Uterus (tissue), 4 donors: ENCODE results near the gene TCAP. TPM values are rescaled to one million over a fixed set of nuclear protein-coding genes. Genes with fewer than 3 reads are reported as not detected.

Experiments used
- DNase-seq, 2 donors: peaks; one replicate each; pipeline ENCODE4 v3.0.0-alpha.2; 2019 to 2020
- H3K27ac ChIP-seq, 2 donors: fragments of 200-600 bp; sonication (generic); 1 replicate in 1 of 2; 2 replicates in 1 of 2; pipeline ENCODE4 v1.5.1; 2016 to 2018
- H3K27me3 ChIP-seq, 2 donors: fragments of 200-600 bp; sonication (generic); one replicate each; pipeline ENCODE4 v1.5.1; 2018 to 2019; ENCODE audit warnings: control low read depth in 1 of 2
- H3K36me3 ChIP-seq, 2 donors: fragments of 200-600 bp; sonication (generic); one replicate each; pipeline ENCODE4 v1.5.1; 2019; ENCODE audit warnings: control low read depth in 1 of 2
- H3K4me1 ChIP-seq, 2 donors: fragments of 200-600 bp; sonication (generic); one replicate each; pipeline ENCODE4 v1.5.1; 2018 to 2019; ENCODE audit warnings: control low read depth in 1 of 2
- H3K4me3 ChIP-seq, 2 donors: fragments of 200-600 bp; sonication (generic); 1 replicate in 1 of 2; 2 replicates in 1 of 2; pipeline ENCODE4 v1.5.1; 2018 to 2019; ENCODE audit warnings: mild to moderate bottlenecking in 1 of 2
- H3K9me3 ChIP-seq, 2 donors: fragments of 200-600 bp; sonication (generic); one replicate each; pipeline ENCODE4 v1.5.1; 2019; ENCODE audit warnings: control low read depth in 1 of 2
- POLR2A ChIP-seq, 2 donors: fragments of 450-650 bp; IDR thresholded peaks; one replicate each; pipeline ENCODE4 v1.6.1; 2016; ENCODE audit warnings: antibody characterized with exemption in 2 of 2, mild to moderate bottlenecking in 1 of 2, moderate library complexity in 1 of 2
- intact Hi-C: fragments of 100-400 bp; cut with DNase I; formaldehyde crosslinking; loops from one replicate; pipeline ENCODE4 v1.15.1; 2023; ENCODE audit warnings: low total_unique reads
- total RNA-seq, 4 donors: library from RNA; depleted of rRNA in 3 of 4; stranded (reverse); fragments of >200 nt in 3 of 4; gene quantifications; one replicate each; pipeline versions ENCODE4 v1.1.0 to v1.2.4, GENCODE V29; 2014 to 2023
- TF ChIP-seq, protein P1 (sequence below), 4 experiments: fragments of 200-600 bp in 2 of 4; fragments of 450-650 bp in 2 of 4; sonication (generic) in 2 of 4; IDR thresholded peaks; one replicate each; pipeline ENCODE4 v1.5.1; 2016 to 2019; ENCODE audit warnings: antibody characterized with exemption in 4 of 4, mild to moderate bottlenecking in 2 of 4, moderate library complexity in 1 of 4
- donor health status: DM: yes; HTN: yes; CAD: no.

The TCAP gene
- total RNA-seq, 4 donors from 2014 or later: 0.28 to 2.2 TPM; not detected in 2

DNA sequence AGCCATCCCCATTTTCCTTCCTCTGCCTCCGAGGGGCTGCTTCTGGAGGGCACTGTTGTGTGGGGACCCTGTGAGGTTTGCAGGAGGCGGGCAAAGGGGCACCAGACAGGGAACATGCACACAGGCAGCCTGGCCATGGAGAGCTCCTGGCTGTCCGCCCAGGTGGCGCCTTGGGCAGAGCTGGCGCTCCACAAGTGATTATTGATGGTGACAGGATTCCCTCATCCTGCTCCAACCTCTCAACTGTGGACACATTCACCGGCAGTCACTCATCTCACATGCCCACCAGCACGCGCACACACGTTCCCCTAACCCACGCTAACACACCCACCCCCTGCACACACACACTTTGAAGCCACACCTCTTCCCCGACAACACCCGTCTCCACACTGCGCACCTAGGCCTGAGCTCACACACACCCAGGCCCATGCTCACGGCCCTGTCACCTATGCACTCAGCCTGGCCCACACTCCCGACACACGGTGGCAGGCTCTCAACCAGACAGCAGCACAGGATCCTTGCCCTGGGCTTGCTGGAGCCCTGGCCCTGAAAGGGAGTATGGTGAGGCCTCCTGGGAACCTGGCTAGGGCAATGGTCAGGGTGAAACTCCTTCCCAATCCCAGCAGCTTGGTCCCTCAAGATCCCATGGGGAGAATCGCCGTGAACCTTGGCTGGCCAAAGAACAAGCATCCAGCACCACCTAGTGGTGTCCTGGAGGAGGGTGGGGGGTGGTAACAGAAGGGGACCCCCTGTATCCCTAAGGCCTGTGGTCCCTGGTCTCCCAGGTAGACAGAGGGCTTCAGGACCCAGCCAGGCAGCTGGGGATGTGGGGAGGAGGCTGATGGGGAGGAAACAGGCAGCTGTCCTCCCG is 6.7 kb downstream of the TCAP start:
- Histone ChIP-seq H3K4me1 (peaks cover 0 to 19% of the 10 kb centered on the region in 2 donors), H3K27ac (no peak overlapping the region), H3K27me3 (peaks cover 25 to 29% of the 10 kb centered on the region in 2 donors), H3K4me3 (no peak overlapping the region), H3K36me3 (no peaks in the 10 kb centered on the region), H3K9me3 (no peaks in the 10 kb centered on the region)
- intact Hi-C loops: no loop called here
- TF ChIP-seq POLR2A (IDR thresholded peaks at IDR 0.05): no peak
- TF ChIP-seq, protein P1, sequence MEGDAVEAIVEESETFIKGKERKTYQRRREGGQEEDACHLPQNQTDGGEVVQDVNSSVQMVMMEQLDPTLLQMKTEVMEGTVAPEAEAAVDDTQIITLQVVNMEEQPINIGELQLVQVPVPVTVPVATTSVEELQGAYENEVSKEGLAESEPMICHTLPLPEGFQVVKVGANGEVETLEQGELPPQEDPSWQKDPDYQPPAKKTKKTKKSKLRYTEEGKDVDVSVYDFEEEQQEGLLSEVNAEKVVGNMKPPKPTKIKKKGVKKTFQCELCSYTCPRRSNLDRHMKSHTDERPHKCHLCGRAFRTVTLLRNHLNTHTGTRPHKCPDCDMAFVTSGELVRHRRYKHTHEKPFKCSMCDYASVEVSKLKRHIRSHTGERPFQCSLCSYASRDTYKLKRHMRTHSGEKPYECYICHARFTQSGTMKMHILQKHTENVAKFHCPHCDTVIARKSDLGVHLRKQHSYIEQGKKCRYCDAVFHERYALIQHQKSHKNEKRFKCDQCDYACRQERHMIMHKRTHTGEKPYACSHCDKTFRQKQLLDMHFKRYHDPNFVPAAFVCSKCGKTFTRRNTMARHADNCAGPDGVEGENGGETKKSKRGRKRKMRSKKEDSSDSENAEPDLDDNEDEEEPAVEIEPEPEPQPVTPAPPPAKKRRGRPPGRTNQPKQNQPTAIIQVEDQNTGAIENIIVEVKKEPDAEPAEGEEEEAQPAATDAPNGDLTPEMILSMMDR (IDR thresholded peaks at IDR 0.05): peak; percentile 18 to 49 (median 38)
- DNase-seq: no peak

DNA sequence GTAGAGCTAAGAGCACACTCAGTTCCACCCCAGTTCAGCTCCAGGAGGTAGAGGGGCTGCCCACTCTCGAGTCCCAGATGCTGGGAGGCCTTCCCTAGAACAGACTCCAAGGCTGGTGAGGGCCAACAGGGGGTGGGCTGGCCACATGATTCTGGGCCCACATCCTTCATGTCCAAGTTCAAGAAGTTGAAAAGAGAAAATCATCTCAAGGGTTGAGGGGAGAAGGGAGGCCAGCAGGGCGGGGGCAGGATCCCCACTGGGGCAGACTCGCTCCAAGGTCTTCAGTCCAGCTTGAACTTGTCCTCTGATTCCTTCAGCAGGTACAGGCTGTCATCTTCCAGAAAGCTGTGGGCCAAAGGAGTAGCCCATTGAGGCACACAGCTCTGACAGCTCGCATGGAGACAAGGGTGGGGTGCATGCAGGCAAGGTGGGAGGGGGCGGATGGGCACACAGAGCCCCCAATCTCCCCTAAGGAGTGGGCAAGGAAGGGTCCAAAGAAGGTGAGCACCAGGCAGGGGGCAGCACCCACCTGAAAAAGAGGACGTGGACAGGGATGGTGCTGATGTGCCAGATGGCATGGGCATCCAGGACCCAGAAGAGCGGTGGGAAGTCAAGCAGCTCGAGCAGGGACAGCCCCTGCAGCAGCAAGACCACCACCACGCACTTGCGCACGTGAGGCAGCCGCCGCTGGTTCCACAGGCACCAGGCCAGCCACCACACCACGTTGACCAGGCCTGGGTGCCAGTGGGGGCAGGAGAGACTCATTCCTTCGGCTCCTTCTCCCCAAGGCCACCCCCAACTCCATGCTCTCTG is 7.6 kb downstream of the TCAP start:
- Histone ChIP-seq H3K4me1 (peaks cover 0 to 11% of the 10 kb centered on the region in 2 donors), H3K27ac (no peak overlapping the region), H3K27me3 (peaks cover 16 to 20% of the 10 kb centered on the region in 2 donors), H3K4me3 (no peak overlapping the region), H3K36me3 (no peaks in the 10 kb centered on the region), H3K9me3 (no peaks in the 10 kb centered on the region)
- intact Hi-C loops: no loop called here
- TF ChIP-seq, protein P1 (IDR thresholded peaks at IDR 0.05): peak in 1 of 4 experiments; percentile 1
- TF ChIP-seq POLR2A (IDR thresholded peaks at IDR 0.05): no peak
- no peak for DNase-seq

DNA sequence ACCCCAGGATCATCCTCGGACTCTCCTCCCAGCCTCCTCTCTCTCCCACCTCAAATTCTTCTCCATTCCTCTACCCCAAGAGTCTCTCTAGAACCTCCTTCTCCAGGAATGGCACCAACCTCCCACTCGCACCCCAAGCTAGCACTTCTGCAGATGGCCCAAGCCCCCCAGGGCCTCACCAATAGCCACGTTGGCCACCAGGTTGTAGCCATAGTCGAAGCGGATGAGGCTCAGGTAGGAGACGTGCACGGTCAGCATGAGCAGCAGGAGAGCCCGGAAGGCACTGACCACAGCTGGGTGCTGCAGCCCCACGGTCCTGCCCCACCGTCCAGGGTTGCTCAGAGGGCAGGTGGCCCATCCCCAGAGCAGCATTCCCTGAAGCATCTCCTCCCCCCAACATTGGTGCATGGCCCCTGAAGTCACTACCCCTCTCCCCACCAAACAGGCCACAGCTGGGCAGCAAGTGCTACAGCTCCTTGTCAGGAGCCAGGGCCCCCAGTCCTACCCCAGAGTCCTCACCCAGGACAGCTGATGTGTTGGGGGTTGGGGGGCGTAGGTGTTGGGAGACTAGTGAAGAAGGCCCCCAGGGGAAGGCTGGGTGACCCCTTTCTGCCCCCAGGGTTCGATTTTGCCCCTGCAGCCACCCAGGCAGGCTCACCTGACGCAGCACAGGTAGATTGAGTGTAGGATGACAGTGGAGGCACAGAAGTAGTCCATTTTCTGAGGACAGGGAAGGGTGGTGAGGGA is 8.4 kb downstream of the TCAP start:
- Histone ChIP-seq H3K4me1 (peaks cover 0 to 3% of the 10 kb centered on the region in 2 donors), H3K27me3 (peaks cover 11 to 19% of the 10 kb centered on the region in 2 donors), H3K36me3 (no peaks in the 10 kb centered on the region), H3K27ac (no peak overlapping the region), H3K4me3 (no peak overlapping the region), H3K9me3 (no peaks in the 10 kb centered on the region)
- DNase-seq: no peak
- no peak for TF ChIP-seq POLR2A (IDR thresholded peaks at IDR 0.05)
- TF ChIP-seq, protein P1 (IDR thresholded peaks at IDR 0.05): no peak
- intact Hi-C loops: no loop called here

DNA sequence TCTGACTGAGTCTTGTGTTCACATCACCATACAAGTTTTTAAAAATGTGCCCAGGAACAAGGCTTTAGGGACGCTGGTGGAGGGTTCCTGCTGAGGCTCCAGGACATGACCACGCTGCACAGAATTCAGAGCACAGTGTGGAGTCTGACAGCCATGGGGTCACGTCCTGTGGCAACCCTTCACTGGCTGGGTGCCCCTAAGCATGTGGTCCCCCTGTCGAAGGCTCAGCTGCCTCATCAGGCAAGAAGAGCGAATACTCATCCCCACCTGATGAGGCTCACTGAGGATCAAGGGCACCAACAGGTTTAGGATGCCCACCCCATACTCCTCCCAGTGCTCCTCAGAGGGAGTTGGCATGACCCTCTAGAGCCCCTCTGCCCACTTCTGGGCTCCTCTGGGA is 9.0 kb downstream of the TCAP start:
- intact Hi-C loops: no loop called here
- Histone ChIP-seq H3K4me1 (no peaks in the 10 kb centered on the region), H3K4me3 (no peak overlapping the region), H3K27ac (no peak overlapping the region), H3K9me3 (no peaks in the 10 kb centered on the region), H3K27me3 (peaks cover 6 to 13% of the 10 kb centered on the region in 2 donors), H3K36me3 (no peaks in the 10 kb centered on the region)
- TF ChIP-seq, protein P1 (IDR thresholded peaks at IDR 0.05): no peak
- no peak for TF ChIP-seq POLR2A (IDR thresholded peaks at IDR 0.05)
- DNase-seq: no peak
